ENCODE data around the gene NTS.

DNA sequence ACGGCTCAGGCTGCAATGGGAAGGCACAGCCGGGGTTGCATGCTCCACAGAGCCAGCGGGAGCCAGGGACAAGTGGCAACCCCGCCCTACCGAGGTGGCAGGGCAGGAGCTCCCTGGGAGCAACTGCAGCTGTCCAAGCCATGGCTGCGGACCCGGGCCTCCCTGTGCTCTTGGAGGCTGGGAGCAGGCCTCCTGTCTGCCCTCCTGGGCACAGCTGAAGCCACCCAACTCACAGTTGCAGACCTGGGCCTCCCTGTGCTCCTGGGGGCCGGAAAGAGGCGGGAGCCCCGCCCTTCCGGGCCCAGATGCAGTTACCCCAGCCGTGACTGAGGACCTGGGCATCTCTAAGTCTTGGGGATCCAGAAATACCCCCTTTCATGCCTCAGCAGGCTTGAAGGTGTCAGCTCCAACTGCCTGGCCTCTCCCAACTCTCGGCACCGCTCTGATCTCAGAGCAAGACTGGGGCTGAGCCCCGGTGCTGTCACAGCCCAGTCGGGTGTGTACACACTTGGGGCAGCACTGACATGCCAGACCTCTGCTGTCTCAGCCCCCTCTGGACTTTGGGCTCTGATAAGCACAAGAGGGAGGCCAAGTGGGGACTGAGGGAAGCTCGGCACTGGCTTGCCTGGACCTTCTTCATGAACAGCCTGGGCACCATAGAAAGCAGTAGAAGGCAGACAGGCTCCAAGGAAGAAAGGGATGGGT, 30.3 kb upstream of the NTS start:
- TF ChIP-seq FOXA1 (IDR thresholded peaks at IDR 0.05), result no peak
- TF ChIP-seq ZNF384 (IDR thresholded peaks at IDR 0.05), result no peak
- TF ChIP-seq NFRKB (IDR thresholded peaks at IDR 0.05), result no peak
- no peak for TF ChIP-seq HDGF (IDR thresholded peaks at IDR 0.05; ENCODE audit: borderline replicate concordance)
- no peak for TF ChIP-seq ARNT (IDR thresholded peaks at IDR 0.05)
- no peak for TF ChIP-seq FOXK2 (IDR thresholded peaks at IDR 0.05)
- no peak for TF ChIP-seq ELF4 (IDR thresholded peaks at IDR 0.05)
